Activated T-helper 17 cell treated with anti-CD3 and anti-CD28 coated beads, Interleukin-2, amount 50 U/mL, for 72 hours (primary cell): ENCODE measurements around the gene MXRA5. TPM values are rescaled to one million over a fixed set of nuclear protein-coding genes. Genes with fewer than 3 reads are reported as not detected.
"Not testable (repeated sequence)": the region's sequence is repeated elsewhere in the genome, so short reads cannot be mapped to it uniquely, and the experiment has no call there.

Experiments
- ATAC-seq: fragments of 150-1000 bp; cut with Tn5 transposase; replicated peaks from 2 replicates; pipeline ENCODE4 v1.10.0; 2021; ENCODE audit warnings: mild to moderate bottlenecking, moderate library complexity
- H3K27ac Mint-ChIP-seq: one replicate; pipeline ENCODE4 v1.8.0; 2022; ENCODE audit warnings: mixed read lengths
- H3K27me3 Mint-ChIP-seq: one replicate; pipeline ENCODE4 v1.8.0; 2022; ENCODE audit warnings: mixed read lengths
- H3K36me3 Mint-ChIP-seq: one replicate; pipeline ENCODE4 v1.8.0; 2022; ENCODE audit warnings: low read depth, mild to moderate bottlenecking, mixed read lengths
- H3K4me1 Mint-ChIP-seq: one replicate; pipeline ENCODE4 v1.8.0; 2022; ENCODE audit warnings: mixed read lengths
- H3K4me3 Mint-ChIP-seq: one replicate; pipeline ENCODE4 v1.8.0; 2022; ENCODE audit warnings: mild to moderate bottlenecking, mixed read lengths
- H3K9me3 Mint-ChIP-seq: one replicate; pipeline ENCODE4 v1.8.0; 2022; ENCODE audit warnings: mixed read lengths
- total RNA-seq, 2 donors: library from RNA; stranded (reverse); gene quantifications; one replicate each; pipeline ENCODE4 v1.2.3, GENCODE V29; 2022

Gene MXRA5
- not detected for total RNA-seq

GRCh38 chrX:3346501-3347259 is at the start of gene MXRA5:
Gene MXRA5, minus strand, starts transcription at chrX:3346652. Its CDS starts 2,819 bp downstream, at chrX:3343833.
- no peaks in the 10 kb centered on the region for H3K4me1 Mint-ChIP-seq
- no peaks in the 10 kb centered on the region for H3K9me3 Mint-ChIP-seq
- no peak for ATAC-seq
- no peak within 1 kb of the TSS for H3K4me3 Mint-ChIP-seq
- H3K27ac Mint-ChIP-seq = no peak within 1 kb of the TSS
- no peaks in the 10 kb centered on the region for H3K36me3 Mint-ChIP-seq
- H3K27me3 Mint-ChIP-seq = peaks cover 7% of the 10 kb centered on the region

- no peak for ATAC-seq
- H3K36me3 Mint-ChIP-seq = no peaks in the 10 kb centered on the region
- H3K9me3 Mint-ChIP-seq = no peaks in the 10 kb centered on the region
- H3K27ac Mint-ChIP-seq = no peak overlapping the region
- no peaks in the 10 kb centered on the region for H3K4me1 Mint-ChIP-seq
- no peak overlapping the region for H3K4me3 Mint-ChIP-seq
- H3K27me3 Mint-ChIP-seq = no peaks in the 10 kb centered on the region
These were observed 47.2 kb upstream of the MXRA5 start for GRCh38 chrX:3393581-3394111.

- no peaks in the 10 kb centered on the region for H3K36me3 Mint-ChIP-seq
- no peak for ATAC-seq
- H3K27ac Mint-ChIP-seq = no peak overlapping the region
- H3K4me3 Mint-ChIP-seq = no peak overlapping the region
- no peaks in the 10 kb centered on the region for H3K27me3 Mint-ChIP-seq
- no peaks in the 10 kb centered on the region for H3K4me1 Mint-ChIP-seq
- no peaks in the 10 kb centered on the region for H3K9me3 Mint-ChIP-seq
These were observed 46.7 kb upstream of the MXRA5 start for GRCh38 chrX:3393178-3393577.

GRCh38 chrX:3388457-3388856 is 42.0 kb upstream of the MXRA5 start:
- Mint-ChIP-seq H3K4me3 (no peak overlapping the region), H3K27me3 (no peaks in the 10 kb centered on the region), H3K36me3 (no peaks in the 10 kb centered on the region), H3K9me3 (no peaks in the 10 kb centered on the region), H3K4me1 (no peaks in the 10 kb centered on the region), H3K27ac (no peak overlapping the region)
- no peak for ATAC-seq

GRCh38 chrX:3384327-3384726 is 37.9 kb upstream of the MXRA5 start:
- no peaks in the 10 kb centered on the region for H3K9me3 Mint-ChIP-seq
- no peaks in the 10 kb centered on the region for H3K4me1 Mint-ChIP-seq
- H3K27ac Mint-ChIP-seq = no peak overlapping the region
- no peaks in the 10 kb centered on the region for H3K27me3 Mint-ChIP-seq
- H3K36me3 Mint-ChIP-seq = no peaks in the 10 kb centered on the region
- no peak for ATAC-seq
- no peak overlapping the region for H3K4me3 Mint-ChIP-seq

- ATAC-seq = no peak
- H3K4me3 Mint-ChIP-seq = no peak overlapping the region
- peaks cover 3% of the 10 kb centered on the region for H3K9me3 Mint-ChIP-seq
- no peaks in the 10 kb centered on the region for H3K27me3 Mint-ChIP-seq
- H3K36me3 Mint-ChIP-seq = no peaks in the 10 kb centered on the region
- H3K4me1 Mint-ChIP-seq = no peaks in the 10 kb centered on the region
- no peak overlapping the region for H3K27ac Mint-ChIP-seq
These were observed 34.2 kb upstream of the MXRA5 start for GRCh38 chrX:3380603-3381002.

GRCh38 chrX:3379111-3379510 is 32.7 kb upstream of the MXRA5 start:
- ATAC-seq = no peak

GRCh38 chrX:3378156-3378555 is 31.7 kb upstream of the MXRA5 start:
- no peak for ATAC-seq
- Mint-ChIP-seq H3K4me3 (no peak overlapping the region), H3K36me3 (no peaks in the 10 kb centered on the region), H3K4me1 (no peaks in the 10 kb centered on the region), H3K27me3 (no peaks in the 10 kb centered on the region), H3K27ac (no peak overlapping the region), H3K9me3 (peaks cover 4% of the 10 kb centered on the region)

More at GRCh38 chrX:3379111-3379510, 32.7 kb upstream of the MXRA5 start:
- no peak overlapping the region for H3K4me3 Mint-ChIP-seq
- peaks cover 3% of the 10 kb centered on the region for H3K9me3 Mint-ChIP-seq
- no peaks in the 10 kb centered on the region for H3K36me3 Mint-ChIP-seq
- no peaks in the 10 kb centered on the region for H3K27me3 Mint-ChIP-seq
- no peak overlapping the region for H3K27ac Mint-ChIP-seq
- H3K4me1 Mint-ChIP-seq = no peaks in the 10 kb centered on the region

GRCh38 chrX:3377560-3377959 is 31.1 kb upstream of the MXRA5 start:
- no peak for ATAC-seq
- H3K27ac Mint-ChIP-seq = no peak overlapping the region
- no peaks in the 10 kb centered on the region for H3K4me1 Mint-ChIP-seq
- H3K36me3 Mint-ChIP-seq = no peaks in the 10 kb centered on the region
- no peak overlapping the region for H3K4me3 Mint-ChIP-seq
- peaks cover 7% of the 10 kb centered on the region for H3K9me3 Mint-ChIP-seq
- H3K27me3 Mint-ChIP-seq = no peaks in the 10 kb centered on the region

- H3K36me3 Mint-ChIP-seq, H3K27me3 Mint-ChIP-seq, H3K27ac Mint-ChIP-seq, H3K4me1 Mint-ChIP-seq, H3K9me3 Mint-ChIP-seq, ATAC-seq, H3K4me3 Mint-ChIP-seq: not testable (repeated sequence)
These were observed 29.5 kb upstream of the MXRA5 start for GRCh38 chrX:3375878-3376508.

GRCh38 chrX:3374108-3374800 is 27.8 kb upstream of the MXRA5 start:
- ATAC-seq = no peak

GRCh38 chrX:3371163-3371562 is 24.7 kb upstream of the MXRA5 start:
- ATAC-seq = no peak
- no peaks in the 10 kb centered on the region for H3K4me1 Mint-ChIP-seq
- no peaks in the 10 kb centered on the region for H3K36me3 Mint-ChIP-seq
- no peak overlapping the region for H3K27ac Mint-ChIP-seq
- H3K27me3 Mint-ChIP-seq = no peaks in the 10 kb centered on the region
- no peak overlapping the region for H3K4me3 Mint-ChIP-seq
- H3K9me3 Mint-ChIP-seq = peaks cover 4% of the 10 kb centered on the region

More at GRCh38 chrX:3374108-3374800, 27.8 kb upstream of the MXRA5 start:
- no peak overlapping the region for H3K4me3 Mint-ChIP-seq
- H3K4me1 Mint-ChIP-seq = no peaks in the 10 kb centered on the region
- no peaks in the 10 kb centered on the region for H3K27me3 Mint-ChIP-seq
- no peaks in the 10 kb centered on the region for H3K36me3 Mint-ChIP-seq
- H3K9me3 Mint-ChIP-seq = peaks cover 7% of the 10 kb centered on the region
- no peak overlapping the region for H3K27ac Mint-ChIP-seq

- no peaks in the 10 kb centered on the region for H3K27me3 Mint-ChIP-seq
- H3K36me3 Mint-ChIP-seq = no peaks in the 10 kb centered on the region
- no peak overlapping the region for H3K27ac Mint-ChIP-seq
- H3K9me3 Mint-ChIP-seq = peaks cover 4% of the 10 kb centered on the region
- H3K4me3 Mint-ChIP-seq = no peak overlapping the region
- no peak for ATAC-seq
- no peaks in the 10 kb centered on the region for H3K4me1 Mint-ChIP-seq
These were observed 24.2 kb upstream of the MXRA5 start for GRCh38 chrX:3370656-3371055.

- no peak for ATAC-seq
- Mint-ChIP-seq H3K36me3 (no peaks in the 10 kb centered on the region), H3K9me3 (no peaks in the 10 kb centered on the region), H3K27ac (no peak overlapping the region), H3K4me1 (no peaks in the 10 kb centered on the region), H3K4me3 (no peak overlapping the region), H3K27me3 (no peaks in the 10 kb centered on the region)
These were observed 16.5 kb upstream of the MXRA5 start for GRCh38 chrX:3362956-3363355.

- no peak overlapping the region for H3K27ac Mint-ChIP-seq
- ATAC-seq = no peak
- H3K36me3 Mint-ChIP-seq = no peaks in the 10 kb centered on the region
- no peak overlapping the region for H3K4me3 Mint-ChIP-seq
- no peaks in the 10 kb centered on the region for H3K27me3 Mint-ChIP-seq
- H3K9me3 Mint-ChIP-seq = no peaks in the 10 kb centered on the region
- no peaks in the 10 kb centered on the region for H3K4me1 Mint-ChIP-seq
These were observed 14.4 kb upstream of the MXRA5 start for GRCh38 chrX:3360881-3361280.
